GM12801 (cell line): ENCODE results near the gene SEMA5B.

Experiments used
- CTCF ChIP-seq: IDR thresholded peaks from one replicate; pipeline ENCODE4 v1.5.1; 2011; ENCODE audit warnings: control low read depth; ENCODE audit not compliant: insufficient read length; ENCODE audit errors: extremely low read depth

SEMA5B gene

GRCh38 chr3:123064914-123065313 is 37.4 kb upstream of the SEMA5B start:
- TF ChIP-seq CTCF: no peak

- TF ChIP-seq CTCF: no peak
Observed at GRCh38 chr3:123064506-123064905, 36.9 kb upstream of the SEMA5B start.

GRCh38 chr3:123063034-123063433 is 35.5 kb upstream of the SEMA5B start:
- TF ChIP-seq CTCF: no peak

- TF ChIP-seq CTCF: no peak
Observed at GRCh38 chr3:123061856-123062255, 34.3 kb upstream of the SEMA5B start.

GRCh38 chr3:123060054-123060453 is 32.5 kb upstream of the SEMA5B start:
- TF ChIP-seq CTCF: no peak

- TF ChIP-seq CTCF: no peak
Observed at GRCh38 chr3:123058505-123058904, 30.9 kb upstream of the SEMA5B start.

- no peak for TF ChIP-seq CTCF
Observed at GRCh38 chr3:123055352-123055751, 27.8 kb upstream of the SEMA5B start.

GRCh38 chr3:123054931-123055330 is 27.4 kb upstream of the SEMA5B start:
- no peak for TF ChIP-seq CTCF
